GM19099 (cell line): ENCODE results near the gene FAM193A.

Source experiments
- POLR2A ChIP-seq: IDR thresholded peaks from 3 replicates; pipeline ENCODE4 v1.6.1; 2011; ENCODE audit warnings: low read depth; ENCODE audit not compliant: insufficient read length; ENCODE audit errors: extremely low read depth

FAM193A gene

DNA sequence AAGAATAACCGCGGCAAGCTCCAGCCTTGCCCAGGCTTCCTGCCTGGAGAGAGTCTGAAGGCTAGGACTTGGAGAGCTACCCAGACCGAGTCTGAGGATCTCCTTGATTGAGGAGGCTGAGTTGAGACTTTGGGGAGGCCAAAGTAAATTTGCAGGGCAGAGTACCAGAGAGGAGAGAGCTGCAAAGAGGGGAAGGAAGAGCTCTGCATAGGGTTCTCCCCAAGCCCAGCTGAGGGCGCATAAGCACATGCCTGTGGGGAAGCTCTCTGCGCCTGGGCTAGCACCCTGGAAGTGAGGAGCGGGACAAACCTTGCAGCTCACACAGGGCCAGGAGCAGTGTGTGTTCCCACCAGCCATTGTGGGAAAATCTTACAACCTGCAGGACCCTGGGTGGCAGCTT lies 56.1 kb downstream of the FAM193A start:
- TF ChIP-seq POLR2A, result no peak

- TF ChIP-seq POLR2A, result no peak
Observed at GRCh38 chr4:2593003-2593402, 56.6 kb downstream of the FAM193A start.

- TF ChIP-seq POLR2A, result no peak
Observed at GRCh38 chr4:2595436-2595835, 59.0 kb downstream of the FAM193A start.

DNA sequence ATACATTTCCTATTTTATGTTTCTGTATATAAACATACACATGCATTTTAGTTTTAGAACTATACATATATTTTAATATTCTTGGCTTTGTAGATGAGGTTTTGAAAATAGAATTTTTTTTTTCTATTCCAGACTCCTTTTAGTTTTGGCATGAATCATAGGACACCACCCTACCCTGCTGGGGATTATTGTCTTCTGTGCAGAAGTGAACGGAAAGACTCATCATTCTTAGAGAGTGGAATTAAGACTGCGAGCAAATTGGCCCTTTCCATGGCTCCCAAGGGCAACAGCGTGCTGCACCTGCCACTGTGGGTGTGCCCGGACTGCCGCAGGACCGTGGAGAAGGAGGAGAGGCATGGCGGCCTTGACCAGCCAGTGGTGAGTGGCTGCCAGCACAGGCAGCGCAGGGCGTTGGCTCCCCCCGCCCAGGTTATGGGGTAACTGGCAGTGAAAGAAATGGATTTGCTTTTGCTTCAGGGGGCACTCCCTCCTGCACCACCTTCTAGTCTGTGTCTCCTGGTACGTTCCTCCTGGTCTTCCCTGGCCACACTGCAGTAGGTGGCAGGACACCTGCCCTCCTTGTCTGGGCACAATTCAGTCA lies 59.6 kb downstream of the FAM193A start:
- TF ChIP-seq POLR2A, result no peak

GRCh38 chr4:2596611-2597010 lies 60.2 kb downstream of the FAM193A start:
- TF ChIP-seq POLR2A, result no peak

GRCh38 chr4:2598511-2599303 lies 62.3 kb downstream of the FAM193A start:
- TF ChIP-seq POLR2A, result no peak

GRCh38 chr4:2599304-2599654 lies 62.8 kb downstream of the FAM193A start:
- TF ChIP-seq POLR2A, result no peak

GRCh38 chr4:2600878-2601277 lies 64.4 kb downstream of the FAM193A start:
- no peak for TF ChIP-seq POLR2A

GRCh38 chr4:2604614-2605013 lies 68.2 kb downstream of the FAM193A start:
- no peak for TF ChIP-seq POLR2A

DNA sequence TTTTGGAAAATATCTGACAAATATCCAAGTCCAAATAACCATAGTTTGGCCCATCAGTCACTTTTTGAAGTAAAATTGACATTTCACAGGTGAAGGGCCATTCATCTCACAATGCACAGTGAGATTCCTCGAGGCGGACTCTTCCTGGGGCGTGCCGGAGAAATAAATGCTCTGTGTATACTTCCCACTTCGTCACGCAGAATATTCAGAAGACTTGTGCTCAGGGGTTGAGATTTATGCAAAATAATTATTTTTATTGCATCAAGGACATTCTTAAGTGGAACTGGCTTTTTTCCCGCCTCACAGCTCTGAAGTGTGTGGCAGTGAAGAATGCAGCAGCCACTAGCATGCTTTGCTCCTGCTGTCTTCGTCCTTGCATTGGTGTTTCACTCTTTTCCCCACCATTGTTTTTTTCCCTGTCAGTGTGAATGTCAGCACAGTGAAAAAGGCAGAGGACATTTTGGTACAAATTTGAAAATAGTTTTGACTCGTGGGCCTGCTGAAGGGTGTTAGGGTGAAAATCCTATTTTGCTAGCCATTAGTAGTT lies 70.6 kb downstream of the FAM193A start:
- TF ChIP-seq POLR2A, result no peak

GRCh38 chr4:2607822-2608221 lies 71.4 kb downstream of the FAM193A start:
- TF ChIP-seq POLR2A, result no peak

DNA sequence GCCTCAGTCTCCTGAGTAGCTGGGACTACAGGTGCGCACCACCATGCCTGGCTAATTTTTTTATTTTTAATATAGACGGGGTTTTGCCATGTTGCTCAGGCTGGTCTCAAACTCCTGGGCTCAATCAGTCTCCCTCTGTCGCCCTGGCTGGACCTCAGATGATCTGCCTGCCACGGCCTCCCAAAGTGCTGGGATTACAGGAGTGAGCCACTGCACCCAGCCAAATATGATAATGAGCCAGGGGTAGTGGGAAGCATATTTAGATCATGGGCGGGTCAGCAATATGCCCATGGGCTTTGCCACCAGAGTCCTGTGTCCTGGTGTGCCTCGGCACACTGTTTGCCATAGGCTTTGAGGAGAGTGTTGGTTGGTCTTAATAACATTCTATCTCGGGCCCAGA lies 71.8 kb downstream of the FAM193A start:
- TF ChIP-seq POLR2A, result no peak

DNA sequence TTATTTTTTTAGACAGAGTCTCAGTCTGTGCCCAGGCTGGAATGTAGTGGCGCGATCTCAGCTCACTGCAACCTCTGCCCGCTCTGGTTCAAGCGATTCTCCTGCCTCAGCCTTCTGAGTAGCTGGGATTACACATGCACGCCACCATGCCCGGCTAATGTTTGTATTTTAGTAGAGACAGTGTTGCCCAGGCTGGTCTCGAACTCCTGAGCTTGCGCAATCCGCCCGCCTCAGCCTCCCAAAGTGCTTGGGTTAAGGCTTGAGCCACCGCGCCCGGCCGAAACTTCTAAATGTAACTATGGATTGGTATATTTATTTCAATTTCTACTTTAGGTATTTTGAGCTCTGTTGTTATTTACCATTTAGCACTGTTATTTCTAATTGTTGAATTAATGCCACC lies 79.4 kb downstream of the FAM193A start:
- no peak for TF ChIP-seq POLR2A

DNA sequence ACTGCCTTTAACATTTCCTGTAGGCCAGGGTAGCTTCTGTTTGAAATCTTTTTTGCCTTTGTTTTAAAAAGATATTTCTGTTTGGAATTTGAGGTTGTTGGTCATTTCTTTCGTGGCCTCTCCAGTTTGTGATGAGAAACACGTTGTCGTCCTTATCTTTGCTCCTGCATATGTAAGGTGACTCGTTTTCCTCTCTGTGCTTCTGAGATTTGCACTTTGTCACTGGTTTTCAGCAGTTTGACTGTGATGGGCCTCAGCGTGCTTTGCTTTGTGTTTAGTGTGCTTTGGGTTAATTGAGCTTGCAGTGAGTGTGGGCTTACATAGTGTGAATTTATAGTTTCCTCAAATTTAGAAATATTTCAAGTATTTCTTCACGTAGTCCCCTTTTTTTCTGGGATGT lies 81.5 kb downstream of the FAM193A start:
- no peak for TF ChIP-seq POLR2A

GRCh38 chr4:2619459-2619858 lies 83.0 kb downstream of the FAM193A start:
- no peak for TF ChIP-seq POLR2A

DNA sequence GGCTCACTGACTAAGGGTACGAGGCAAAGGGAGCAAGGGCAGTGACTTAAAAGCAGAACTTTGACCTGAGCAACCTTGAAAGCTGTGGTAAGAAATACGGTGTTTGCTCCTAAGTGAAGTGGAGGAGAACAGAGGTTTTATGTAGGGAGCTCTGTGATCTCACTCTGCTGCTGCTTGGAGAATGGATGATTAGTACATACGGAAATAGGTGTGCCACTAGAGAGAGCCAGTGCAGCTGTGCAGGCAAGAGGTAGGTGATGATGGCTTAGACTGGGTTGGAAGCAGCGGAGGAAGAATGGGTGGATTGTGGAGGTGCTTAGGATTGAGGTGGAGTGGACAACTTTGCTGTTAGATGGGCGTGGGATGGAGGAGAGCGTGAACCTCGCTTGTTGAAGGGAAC lies 85.0 kb downstream of the FAM193A start:
- TF ChIP-seq POLR2A, result no peak
